ENCODE results near the gene FRMD4A.

- no peak for TF ChIP-seq POLR2A (IDR thresholded peaks at IDR 0.05; ENCODE audit: low read depth, low read length)
- no peak for TF ChIP-seq POLR2AphosphoS5 (IDR thresholded peaks at IDR 0.05; ENCODE audit: low read depth, low read length)
These were observed 618.3 kb downstream of the FRMD4A start for GRCh38 chr10:13712476-13712836.

Measured in GM12892 (cell line).